HG02610 (cell line): ENCODE measurements around the gene ONECUT3.
"Not testable (repeated sequence)": the region's sequence is repeated elsewhere in the genome, so short reads cannot be mapped to it uniquely, and the experiment has no call there.

ENCODE experiments used
- ATAC-seq: cut with Tn5 transposase; IDR thresholded peaks from one replicate; pipeline ENCODE4 v1.9.1; 2021; ENCODE audit warnings: mild to moderate bottlenecking, moderate library complexity; ENCODE audit not compliant: unreplicated experiment

Gene ONECUT3

GRCh38 chr19:1755467-1756171 lies 2.3 kb downstream of the ONECUT3 start:
- ATAC-seq = no peak

GRCh38 chr19:1756264-1756663 lies 3.0 kb downstream of the ONECUT3 start:
- no peak for ATAC-seq

- no peak for ATAC-seq
Observed at GRCh38 chr19:1756705-1757465, 3.6 kb downstream of the ONECUT3 start.

- ATAC-seq = no peak
Observed at GRCh38 chr19:1757468-1758230, 4.3 kb downstream of the ONECUT3 start.

- no peak for ATAC-seq
Observed at GRCh38 chr19:1758231-1758577, 4.9 kb downstream of the ONECUT3 start.

GRCh38 chr19:1758959-1759903 lies 5.9 kb downstream of the ONECUT3 start:
- ATAC-seq = no peak

- ATAC-seq = no peak
Observed at GRCh38 chr19:1760020-1760419, 6.7 kb downstream of the ONECUT3 start.

GRCh38 chr19:1760786-1761527 lies 7.7 kb downstream of the ONECUT3 start:
- ATAC-seq = not testable (repeated sequence)

GRCh38 chr19:1761528-1762242 lies 8.4 kb downstream of the ONECUT3 start:
- ATAC-seq = no peak

- no peak for ATAC-seq
Observed at GRCh38 chr19:1762243-1763117, 9.2 kb downstream of the ONECUT3 start.

- no peak for ATAC-seq
Observed at GRCh38 chr19:1763648-1764639, 10.6 kb downstream of the ONECUT3 start.

- no peak for ATAC-seq
Observed at GRCh38 chr19:1764729-1765128, 11.4 kb downstream of the ONECUT3 start.

GRCh38 chr19:1765232-1765903 lies 12.1 kb downstream of the ONECUT3 start:
- no peak for ATAC-seq

- no peak for ATAC-seq
Observed at GRCh38 chr19:1765904-1766799, 12.8 kb downstream of the ONECUT3 start.

- no peak for ATAC-seq
Observed at GRCh38 chr19:1766800-1767352, 13.6 kb downstream of the ONECUT3 start.
